GM12874 (cell line): ENCODE results near the gene MYO9B.

Experiments
- CTCF ChIP-seq: IDR thresholded peaks from 2 replicates; pipeline ENCODE4 v1.5.1; 2011; ENCODE audit warnings: low read depth, mild to moderate bottlenecking, control low read depth, low read length, moderate library complexity; ENCODE audit not compliant: insufficient read depth

Gene MYO9B

GRCh38 chr19:17219286-17219685 lies 143.7 kb downstream of the MYO9B start:
- TF ChIP-seq CTCF: no peak

- no peak for TF ChIP-seq CTCF
Measured at GRCh38 chr19:17220207-17220758, 144.7 kb downstream of the MYO9B start.

- TF ChIP-seq CTCF: no peak
Measured at GRCh38 chr19:17225053-17225452, 149.5 kb downstream of the MYO9B start.

- no peak for TF ChIP-seq CTCF
Measured at GRCh38 chr19:17226002-17226933, 150.7 kb downstream of the MYO9B start, which contains the start of gene OCEL1. Gene OCEL1 (plus strand): TSS chr19:17226226. CDS start chr19:17226248, 22 bp downstream.

GRCh38 chr19:17227798-17228367 lies 152.3 kb downstream of the MYO9B start:
- no peak for TF ChIP-seq CTCF

- no peak for TF ChIP-seq CTCF
Measured at GRCh38 chr19:17229890-17230289, 154.3 kb downstream of the MYO9B start.

- TF ChIP-seq CTCF: no peak
Measured at GRCh38 chr19:17232258-17232657, 156.7 kb downstream of the MYO9B start.
